ENCODE measurements around the gene EPHA1.

EPHA1 gene

GRCh38 chr7:143351060-143351459 lies 57.6 kb downstream of the EPHA1 start:
- Histone ChIP-seq H3F3A (ENCODE audit: insufficient read depth, low read length) (no peaks in the 10 kb centered on the region), H3K9me3 (replicated peaks; ENCODE audit: insufficient read depth, low read length) (no peaks in the 10 kb centered on the region), H3K79me2 (ENCODE audit: low read length) (no peaks in the 10 kb centered on the region), H3K27me3 (replicated peaks; ENCODE audit: insufficient read depth, low read length) (no peaks in the 10 kb centered on the region), H3K9me2 (replicated peaks; ENCODE audit: insufficient read depth, low read length) (no peaks in the 10 kb centered on the region), H3K36me3 (replicated peaks; ENCODE audit: insufficient read depth, low read length) (no peaks in the 10 kb centered on the region), H3K4me1 (ENCODE audit: low read length) (no peaks in the 10 kb centered on the region), H3K4me3 (ENCODE audit: low read length) (no peak overlapping the region), H3K4me2 (ENCODE audit: low read depth, low read length) (no peak overlapping the region), H4K20me1 (ENCODE audit: insufficient read depth, low read length) (no peaks in the 10 kb centered on the region), H3K9ac (ENCODE audit: low read length) (no peak overlapping the region), H3K27ac (ENCODE audit: low read length) (no peak overlapping the region), H2AFZ (ENCODE audit: low read length) (no peak overlapping the region)
- DNase-seq, result no peak
- TF ChIP-seq CTCF (IDR thresholded peaks at IDR 0.05; ENCODE audit: low read length), result no peak
- no peak for TF ChIP-seq EZH2 (optimal IDR thresholded peaks at IDR 0.05; ENCODE audit: low read depth, low read length)
- no peak for TF ChIP-seq EZH2phosphoT487 (IDR thresholded peaks at IDR 0.05; ENCODE audit: low read length)

GRCh38 chr7:143347950-143348349 lies 60.7 kb downstream of the EPHA1 start:
- H3K9me2 ChIP-seq (replicated peaks; ENCODE audit: insufficient read depth, low read length), result no peaks in the 10 kb centered on the region
- H3K4me3 ChIP-seq (ENCODE audit: low read length), result no peak overlapping the region
- no peak for DNase-seq
- H2AFZ ChIP-seq (ENCODE audit: low read length), result no peak overlapping the region
- H3K9ac ChIP-seq (ENCODE audit: low read length), result no peak overlapping the region
- no peaks in the 10 kb centered on the region for H3K9me3 ChIP-seq (replicated peaks; ENCODE audit: insufficient read depth, low read length)
- no peaks in the 10 kb centered on the region for H3K4me1 ChIP-seq (ENCODE audit: low read length)
- H4K20me1 ChIP-seq (ENCODE audit: insufficient read depth, low read length), result no peaks in the 10 kb centered on the region
- no peaks in the 10 kb centered on the region for H3F3A ChIP-seq (ENCODE audit: insufficient read depth, low read length)
- no peak for TF ChIP-seq CTCF (IDR thresholded peaks at IDR 0.05; ENCODE audit: low read length)
- TF ChIP-seq EZH2 (optimal IDR thresholded peaks at IDR 0.05; ENCODE audit: low read depth, low read length), result no peak
- TF ChIP-seq EZH2phosphoT487 (IDR thresholded peaks at IDR 0.05; ENCODE audit: low read length), result no peak
- no peak overlapping the region for H3K27ac ChIP-seq (ENCODE audit: low read length)
- H3K79me2 ChIP-seq (ENCODE audit: low read length), result no peaks in the 10 kb centered on the region
- no peaks in the 10 kb centered on the region for H3K36me3 ChIP-seq (replicated peaks; ENCODE audit: insufficient read depth, low read length)
- H3K27me3 ChIP-seq (replicated peaks; ENCODE audit: insufficient read depth, low read length), result no peaks in the 10 kb centered on the region
- no peak overlapping the region for H3K4me2 ChIP-seq (ENCODE audit: low read depth, low read length)

GRCh38 chr7:143346018-143346417 lies 62.6 kb downstream of the EPHA1 start:
- H3F3A ChIP-seq (ENCODE audit: insufficient read depth, low read length), result no peaks in the 10 kb centered on the region
- no peaks in the 10 kb centered on the region for H3K79me2 ChIP-seq (ENCODE audit: low read length)
- no peaks in the 10 kb centered on the region for H3K9me3 ChIP-seq (replicated peaks; ENCODE audit: insufficient read depth, low read length)
- no peaks in the 10 kb centered on the region for H4K20me1 ChIP-seq (ENCODE audit: insufficient read depth, low read length)
- H3K27ac ChIP-seq (ENCODE audit: low read length), result no peak overlapping the region
- H3K9ac ChIP-seq (ENCODE audit: low read length), result no peak overlapping the region
- TF ChIP-seq EZH2phosphoT487 (IDR thresholded peaks at IDR 0.05; ENCODE audit: low read length) (no peak), CTCF (IDR thresholded peaks at IDR 0.05; ENCODE audit: low read length) (no peak), EZH2 (optimal IDR thresholded peaks at IDR 0.05; ENCODE audit: low read depth, low read length) (no peak)
- H2AFZ ChIP-seq (ENCODE audit: low read length), result no peak overlapping the region
- no peaks in the 10 kb centered on the region for H3K4me1 ChIP-seq (ENCODE audit: low read length)
- DNase-seq, result no peak
- no peaks in the 10 kb centered on the region for H3K27me3 ChIP-seq (replicated peaks; ENCODE audit: insufficient read depth, low read length)
- H3K36me3 ChIP-seq (replicated peaks; ENCODE audit: insufficient read depth, low read length), result no peaks in the 10 kb centered on the region
- H3K4me3 ChIP-seq (ENCODE audit: low read length), result no peak overlapping the region
- no peak overlapping the region for H3K4me2 ChIP-seq (ENCODE audit: low read depth, low read length)
- H3K9me2 ChIP-seq (replicated peaks; ENCODE audit: insufficient read depth, low read length), result no peaks in the 10 kb centered on the region
